ENCODE measurements around the gene FSHB. TPM values are rescaled to one million over a fixed set of nuclear protein-coding genes. Genes with fewer than 3 reads are reported as not detected.

FSHB gene
- not detected for total RNA-seq (2013)
- polyA plus RNA-seq (not detected), polyA minus RNA-seq (not detected in 2 replicates), total RNA-seq (0 to 0.23 (median 0) reads per million in 11 experiments)

DNA sequence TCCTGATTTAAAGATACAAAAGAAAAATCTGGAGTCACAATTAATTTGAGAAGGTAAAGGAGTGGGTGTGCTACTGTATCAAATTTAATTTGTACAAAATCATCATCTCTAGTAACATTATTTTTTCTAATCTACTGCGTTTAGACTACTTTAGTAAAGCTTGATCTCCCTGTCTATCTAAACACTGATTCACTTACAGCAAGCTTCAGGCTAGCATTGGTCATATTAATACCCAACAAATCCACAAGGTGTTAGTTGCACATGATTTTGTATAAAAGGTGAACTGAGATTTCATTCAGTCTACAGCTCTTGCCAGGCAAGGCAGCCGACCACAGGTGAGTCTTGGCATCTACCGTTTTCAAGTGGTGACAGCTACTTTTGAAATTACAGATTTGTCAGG is at the start of gene FSHB:
Gene FSHB, plus strand, starts transcription at position 301 of the 400 bp plus-strand sequence. CDS start 889 bp downstream, outside the sequence.
- Histone ChIP-seq H3K27me3 (ENCODE audit: control insufficient read depth in 2 of 2, insufficient read depth in 2 of 2, low read length in 2 of 2) (no peaks in the 10 kb centered on the region), H3K4me2 (replicated peaks; ENCODE audit: extremely low read depth, low read length, poor library complexity, severe bottlenecking) (no peak within 1 kb of the TSS), H3K4me1 (ENCODE audit: control insufficient read depth in 1 of 2, insufficient read depth in 2 of 2, low read length in 2 of 2) (no peaks in the 10 kb centered on the region), H3K4me3 (replicated peaks in 1 of 3; ENCODE audit: low read depth in 2 of 3, low read length in 3 of 3) (no peak within 1 kb of the TSS), H3K9ac (ENCODE audit: insufficient read depth, low read length, poor library complexity, severe bottlenecking) (no peak within 1 kb of the TSS), H3K36me3 (replicated peaks in 1 of 2; ENCODE audit: control insufficient read depth in 1 of 2, insufficient read depth in 2 of 2, low read length in 2 of 2) (no peaks in the 10 kb centered on the region), H4K20me1 (ENCODE audit: insufficient read depth, low read length) (no peaks in the 10 kb centered on the region), H3K27ac (ENCODE audit: low read depth in 1 of 2, low read length in 2 of 2) (no peak within 1 kb of the TSS), H3K9me3 (replicated peaks in 1 of 2; ENCODE audit: control insufficient read depth in 1 of 2, insufficient read depth in 1 of 2, low read length in 2 of 2) (peaks cover 16% of the 10 kb centered on the region in 2 donors), H3K79me2 (ENCODE audit: insufficient read depth, low read length) (no peaks in the 10 kb centered on the region), H2AFZ (ENCODE audit: insufficient read depth, low read depth, low read length, poor library complexity, severe bottlenecking) (no peak within 1 kb of the TSS)
- Mint-ChIP-seq H3K4me3 (no peak within 1 kb of the TSS), H3K27ac (no peak within 1 kb of the TSS), H3K27me3 (ENCODE audit: low read depth in 3 of 3) (peaks cover 0 to 4% (median 2%) of the 10 kb centered on the region in 3 donors), H3K36me3 (no peaks in the 10 kb centered on the region), H3K9me3 (peaks cover 3 to 14% (median 10%) of the 10 kb centered on the region in 7 donors), H3K4me1 (no peaks in the 10 kb centered on the region)
- intact Hi-C loops (cut with micrococcal nuclease), result no loop called here
- TF ChIP-seq, protein P1, sequence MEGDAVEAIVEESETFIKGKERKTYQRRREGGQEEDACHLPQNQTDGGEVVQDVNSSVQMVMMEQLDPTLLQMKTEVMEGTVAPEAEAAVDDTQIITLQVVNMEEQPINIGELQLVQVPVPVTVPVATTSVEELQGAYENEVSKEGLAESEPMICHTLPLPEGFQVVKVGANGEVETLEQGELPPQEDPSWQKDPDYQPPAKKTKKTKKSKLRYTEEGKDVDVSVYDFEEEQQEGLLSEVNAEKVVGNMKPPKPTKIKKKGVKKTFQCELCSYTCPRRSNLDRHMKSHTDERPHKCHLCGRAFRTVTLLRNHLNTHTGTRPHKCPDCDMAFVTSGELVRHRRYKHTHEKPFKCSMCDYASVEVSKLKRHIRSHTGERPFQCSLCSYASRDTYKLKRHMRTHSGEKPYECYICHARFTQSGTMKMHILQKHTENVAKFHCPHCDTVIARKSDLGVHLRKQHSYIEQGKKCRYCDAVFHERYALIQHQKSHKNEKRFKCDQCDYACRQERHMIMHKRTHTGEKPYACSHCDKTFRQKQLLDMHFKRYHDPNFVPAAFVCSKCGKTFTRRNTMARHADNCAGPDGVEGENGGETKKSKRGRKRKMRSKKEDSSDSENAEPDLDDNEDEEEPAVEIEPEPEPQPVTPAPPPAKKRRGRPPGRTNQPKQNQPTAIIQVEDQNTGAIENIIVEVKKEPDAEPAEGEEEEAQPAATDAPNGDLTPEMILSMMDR (IDR thresholded peaks at IDR 0.05), result no peak
- DNase-seq, result no peak
- WGBS (ENCODE audit: insufficient coverage), result 92% methylated on average over 2 of the region's 3 CpGs

DNA sequence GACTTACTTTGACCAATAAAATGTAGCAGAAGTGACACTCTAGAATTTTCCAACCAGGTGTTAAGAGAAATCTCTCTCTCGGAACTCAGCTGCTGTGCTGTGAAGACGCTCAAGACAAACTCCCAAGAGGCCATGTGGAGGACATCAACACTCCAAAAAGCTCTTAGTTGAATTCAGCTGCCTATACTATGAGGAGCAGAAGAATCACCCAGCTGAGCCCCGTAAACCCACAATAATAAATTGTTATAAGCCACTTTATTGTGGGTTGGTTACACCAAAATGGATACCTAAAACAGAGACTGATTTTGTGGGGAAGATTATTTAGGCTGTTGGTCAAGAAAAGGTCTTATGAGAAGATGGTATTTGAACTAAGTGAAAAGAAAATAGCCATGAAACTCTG is 44.1 kb upstream of the FSHB start:
- Histone ChIP-seq H2AFZ (ENCODE audit: insufficient read depth, low read depth, low read length, poor library complexity, severe bottlenecking) (no peak overlapping the region), H3K27me3 (ENCODE audit: control insufficient read depth in 2 of 2, insufficient read depth in 2 of 2, low read length in 2 of 2) (no peaks in the 10 kb centered on the region), H3K36me3 (replicated peaks in 1 of 2; ENCODE audit: control insufficient read depth in 1 of 2, insufficient read depth in 2 of 2, low read length in 2 of 2) (no peaks in the 10 kb centered on the region), H3K4me2 (replicated peaks; ENCODE audit: extremely low read depth, low read length, poor library complexity, severe bottlenecking) (no peak overlapping the region), H3K27ac (ENCODE audit: low read depth in 1 of 2, low read length in 2 of 2) (no peak overlapping the region), H3K9me3 (replicated peaks in 1 of 2; ENCODE audit: control insufficient read depth in 1 of 2, insufficient read depth in 1 of 2, low read length in 2 of 2) (no peaks in the 10 kb centered on the region), H3K79me2 (ENCODE audit: insufficient read depth, low read length) (no peaks in the 10 kb centered on the region), H3K9ac (ENCODE audit: insufficient read depth, low read length, poor library complexity, severe bottlenecking) (no peak overlapping the region), H3K4me3 (replicated peaks in 1 of 3; ENCODE audit: low read depth in 2 of 3, low read length in 3 of 3) (no peak overlapping the region), H3K4me1 (ENCODE audit: control insufficient read depth in 1 of 2, insufficient read depth in 2 of 2, low read length in 2 of 2) (no peaks in the 10 kb centered on the region), H4K20me1 (ENCODE audit: insufficient read depth, low read length) (no peaks in the 10 kb centered on the region)
- Mint-ChIP-seq H3K36me3 (no peaks in the 10 kb centered on the region), H3K4me3 (no peak overlapping the region), H3K27me3 (ENCODE audit: low read depth in 3 of 3) (peaks cover 0 to 2% (median 0%) of the 10 kb centered on the region in 3 donors), H3K9me3 (peaks cover 0 to 6% (median 1%) of the 10 kb centered on the region in 7 donors), H3K4me1 (no peaks in the 10 kb centered on the region), H3K27ac (no peak overlapping the region)
- no CpG with 5 or more reads among the region's 3 CpGs for WGBS (ENCODE audit: insufficient coverage)
- intact Hi-C loops (cut with micrococcal nuclease), result no loop called here
- TF ChIP-seq, protein P1 (IDR thresholded peaks at IDR 0.05), result no peak
- DNase-seq, result no peak

Data from CD14-positive monocyte (primary cell).